B cell (primary cell): ENCODE results near the gene TMX2. TPM values are rescaled to one million over a fixed set of nuclear protein-coding genes. Genes with fewer than 3 reads are reported as not detected.

Experiments used
- ATAC-seq: fragments of 200-7000 bp; cut with Tn5 transposase; one replicate; pipeline ENCODE4 v1.10.0; 2021; ENCODE audit warnings: low read depth, mild to moderate bottlenecking, moderate number of reproducible peaks, moderate library complexity
- CTCF ChIA-PET: fragments of 350-600 bp; sonication (Branson Sonifier 250); formaldehyde crosslinking; loops from one replicate; lab custom pipeline; 2021; ENCODE audit warnings: antibody characterized with exemption, inconsistent platforms; lab: Charles Lee
- POLR2A ChIA-PET: fragments of 350-600 bp; sonication (Branson Sonifier 250); formaldehyde crosslinking; loops from one replicate; lab custom pipeline; 2021; ENCODE audit warnings: antibody characterized with exemption; lab: Charles Lee
- DNase-seq: peaks from one replicate; pipeline ENCODE4 v3.0.0; 2013
- H2AFZ ChIP-seq: 2 replicates; pipeline ENCODE4 v1.6.1; 2012; ENCODE audit warnings: mild to moderate bottlenecking, low read depth, low read length; ENCODE audit not compliant: insufficient read depth, poor library complexity, severe bottlenecking
- H3K27ac ChIP-seq, 2 donors: 1 replicate in 1 of 2; 2 replicates in 1 of 2; pipeline ENCODE4 v1.5.1; 2012 to 2013; ENCODE audit warnings: low read length in 2 of 2, mild to moderate bottlenecking in 2 of 2, moderate library complexity in 1 of 2
- H3K27me3 ChIP-seq, 4 experiments: fragments of 200-600 bp in 1 of 4; sonication (generic) in 1 of 4; replicated peaks in 1 of 4; 1 replicate in 2 of 4; 2 replicates in 2 of 4; pipeline versions ENCODE4 v1.6.1 to v1.7.0; 2013 to 2016; ENCODE audit warnings: low read length in 3 of 4, mild to moderate bottlenecking in 2 of 4, mixed read lengths in 1 of 4, moderate library complexity in 1 of 4; ENCODE audit not compliant: insufficient read depth in 4 of 4, control insufficient read depth in 3 of 4; ENCODE audit errors: control extremely low read depth in 1 of 4
- H3K36me3 ChIP-seq, 2 experiments: replicated peaks in 1 of 2; 1 replicate in 1 of 2; 2 replicates in 1 of 2; pipeline versions ENCODE4 v1.6.1 to v1.7.1; 2013; ENCODE audit warnings: low read length in 1 of 2; ENCODE audit not compliant: insufficient read depth in 2 of 2, control insufficient read depth in 1 of 2; ENCODE audit errors: control extremely low read depth in 1 of 2, extremely low read depth in 1 of 2
- H3K4me1 ChIP-seq, 2 donors: fragments of 200-600 bp in 1 of 2; sonication (generic) in 1 of 2; 1 replicate in 1 of 2; 2 replicates in 1 of 2; pipeline versions ENCODE4 v1.5.1 to v1.6.1; 2013 to 2017; ENCODE audit warnings: low read length in 2 of 2; ENCODE audit not compliant: control insufficient read depth in 2 of 2, insufficient read depth in 2 of 2
- H3K4me2 ChIP-seq: replicated peaks from 2 replicates; pipeline ENCODE3; 2012; ENCODE audit warnings: mild to moderate bottlenecking, low read depth, low read length; ENCODE audit not compliant: poor library complexity, severe bottlenecking
- H3K4me3 ChIP-seq, 5 experiments: fragments of 200-600 bp in 1 of 5; sonication (generic) in 1 of 5; 1 replicate in 3 of 5; 2 replicates in 2 of 5; pipeline versions ENCODE4 v1.5.1 to v1.7.0; 2011 to 2016; ENCODE audit warnings: low read length in 4 of 5, mild to moderate bottlenecking in 4 of 5, low read depth in 2 of 5, control low read depth in 1 of 5, moderate library complexity in 1 of 5; ENCODE audit not compliant: insufficient read depth in 1 of 5; ENCODE audit errors: control extremely low read depth in 1 of 5, extremely low read depth in 1 of 5
- H3K79me2 ChIP-seq: fragments of 200-600 bp; sonication (generic); one replicate; pipeline ENCODE4 v1.6.0; 2016; ENCODE audit warnings: low read length; ENCODE audit not compliant: control insufficient read depth, insufficient read depth
- H3K9ac ChIP-seq: fragments of 200-600 bp; sonication (generic); 2 replicates; pipeline ENCODE4 v1.6.1; 2017; ENCODE audit warnings: mild to moderate bottlenecking, low read length, moderate library complexity
- H3K9me3 ChIP-seq, 3 donors: one replicate each; pipeline versions ENCODE4 v1.6.1 to v1.7.1; 2013; ENCODE audit warnings: low read length in 2 of 3; ENCODE audit not compliant: control insufficient read depth in 2 of 3, insufficient read depth in 1 of 3; ENCODE audit errors: control extremely low read depth in 1 of 3
- H4K20me1 ChIP-seq: 2 replicates; pipeline ENCODE4 v1.6.0; 2012; ENCODE audit warnings: mild to moderate bottlenecking, low read length; ENCODE audit not compliant: insufficient read depth, control insufficient read depth, poor library complexity, severe bottlenecking
- H3K27ac Mint-ChIP-seq: one replicate; pipeline ENCODE4 v1.8.0; 2021; ENCODE audit warnings: mixed read lengths
- H3K27me3 Mint-ChIP-seq: one replicate; pipeline ENCODE4 v1.8.0; 2021; ENCODE audit warnings: mixed read lengths
- H3K4me1 Mint-ChIP-seq: one replicate; pipeline ENCODE4 v1.8.0; 2021; ENCODE audit warnings: mixed read lengths
- H3K4me3 Mint-ChIP-seq: one replicate; pipeline ENCODE4 v1.8.0; 2021; ENCODE audit warnings: mixed read lengths
- H3K9me3 Mint-ChIP-seq: one replicate; pipeline ENCODE4 v1.8.0; 2022; ENCODE audit warnings: mixed read lengths; ENCODE audit not compliant: insufficient read depth
- CTCF ChIP-seq: fragments of 200-600 bp; IDR thresholded peaks from one replicate; pipeline ENCODE4 v1.8.0; 2022; ENCODE audit warnings: antibody characterized with exemption, mild to moderate bottlenecking
- EZH2 ChIP-seq: IDR thresholded peaks from 2 replicates; pipeline ENCODE4 v1.6.1; 2012; ENCODE audit warnings: borderline replicate concordance, low read depth, mild to moderate bottlenecking, moderate library complexity, low read length; ENCODE audit not compliant: insufficient read depth, poor library complexity, severe bottlenecking
- WGBS: methylation state at CpG from one replicate; pipeline ENCODE4 v1.1.5; 2013; ENCODE audit warnings: missing lambda C conversion rate; ENCODE audit not compliant: insufficient coverage; 5-methylcytosine and 5-hydroxymethylcytosine counted together
- intact Hi-C: fragments of 100-400 bp; cut with micrococcal nuclease; formaldehyde crosslinking; loops from one replicate; pipeline ENCODE4 v1.10.0; 2022
- polyA plus RNA-seq: library from polyadenylated mRNA; depleted of rRNA; stranded (reverse); fragments of >200 nt; gene quantifications from 2 replicates; pipeline ENCODE4 v1.2.3, GENCODE V29; 2012
- total RNA-seq, 2 donors: library from RNA; stranded (reverse); fragments of 120-200 nt in 1 of 2; gene quantifications; 1 replicate in 1 of 2; 2 replicates in 1 of 2; pipeline versions ENCODE4 v1.2.3 to v1.2.4, GENCODE V29; 2013 to 2022

TMX2 gene
- total and polyA plus RNA-seq, 2 donors (not counting 1 experiment from before 2014, with no cell fraction given), result 40.3 to 60.2 TPM

DNA sequence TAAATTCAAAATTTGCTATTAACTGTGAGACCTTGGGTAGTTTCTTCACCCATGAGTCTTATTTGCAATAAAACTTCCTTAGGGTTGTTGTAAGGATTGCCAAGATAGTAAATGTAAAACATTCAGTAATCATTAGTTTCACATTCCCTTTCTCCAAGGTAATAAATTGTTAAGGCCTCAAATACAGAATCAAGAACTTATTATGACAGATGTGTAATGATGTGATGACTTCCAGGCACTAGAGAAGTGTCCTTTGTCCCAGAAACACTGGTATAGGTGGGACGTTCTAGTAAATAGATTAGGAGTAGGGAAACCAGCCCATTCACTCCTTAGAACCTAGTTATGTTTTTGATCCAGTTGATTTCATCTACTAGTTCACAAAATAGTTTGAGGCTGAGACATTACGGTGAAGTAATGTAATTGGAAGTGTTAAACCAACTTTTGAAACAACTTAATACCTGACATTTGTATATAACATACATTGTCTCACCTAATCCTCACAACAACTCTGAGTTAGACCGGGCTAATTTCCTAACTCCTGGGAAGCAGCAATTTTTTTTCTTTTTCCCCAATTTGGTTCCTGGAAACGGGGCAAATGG lies 74.7 kb downstream of the TMX2 start:
- Mint-ChIP-seq H3K4me3 (peak overlapping the region; percentile 74), H3K27me3 (no peaks in the 10 kb centered on the region), H3K9me3 (no peaks in the 10 kb centered on the region), H3K27ac (peak overlapping the region; percentile 63), H3K4me1 (peaks cover 62% of the 10 kb centered on the region)
- Histone ChIP-seq H3K4me3 (no peak overlapping the region), H3K4me2 (peak overlapping the region; percentile 10), H2AFZ (no peak overlapping the region), H3K4me1 (peaks cover 66 to 69% of the 10 kb centered on the region in 2 donors), H3K79me2 (peaks cover 79% of the 10 kb centered on the region), H4K20me1 (no peaks in the 10 kb centered on the region), H3K36me3 (peaks cover 0 to 2% of the 10 kb centered on the region in 2 experiments), H3K9me3 (no peaks in the 10 kb centered on the region), H3K27me3 (no peaks in the 10 kb centered on the region), H3K9ac (no peak overlapping the region), H3K27ac (no peak overlapping the region)
- ATAC-seq, result no peak
- ChIA-PET POLR2A (no interaction called here), CTCF (interaction anchor here (0.9 kb wide), 1 partner anchor 13 kb away, joined by 4 read pairs; no protein-coding TSS in a partner anchor)
- intact Hi-C loops, result no loop called here
- 100% methylated on average over 1 of the region's 4 CpGs for WGBS
- no peak for DNase-seq
- no peak for TF ChIP-seq CTCF

DNA sequence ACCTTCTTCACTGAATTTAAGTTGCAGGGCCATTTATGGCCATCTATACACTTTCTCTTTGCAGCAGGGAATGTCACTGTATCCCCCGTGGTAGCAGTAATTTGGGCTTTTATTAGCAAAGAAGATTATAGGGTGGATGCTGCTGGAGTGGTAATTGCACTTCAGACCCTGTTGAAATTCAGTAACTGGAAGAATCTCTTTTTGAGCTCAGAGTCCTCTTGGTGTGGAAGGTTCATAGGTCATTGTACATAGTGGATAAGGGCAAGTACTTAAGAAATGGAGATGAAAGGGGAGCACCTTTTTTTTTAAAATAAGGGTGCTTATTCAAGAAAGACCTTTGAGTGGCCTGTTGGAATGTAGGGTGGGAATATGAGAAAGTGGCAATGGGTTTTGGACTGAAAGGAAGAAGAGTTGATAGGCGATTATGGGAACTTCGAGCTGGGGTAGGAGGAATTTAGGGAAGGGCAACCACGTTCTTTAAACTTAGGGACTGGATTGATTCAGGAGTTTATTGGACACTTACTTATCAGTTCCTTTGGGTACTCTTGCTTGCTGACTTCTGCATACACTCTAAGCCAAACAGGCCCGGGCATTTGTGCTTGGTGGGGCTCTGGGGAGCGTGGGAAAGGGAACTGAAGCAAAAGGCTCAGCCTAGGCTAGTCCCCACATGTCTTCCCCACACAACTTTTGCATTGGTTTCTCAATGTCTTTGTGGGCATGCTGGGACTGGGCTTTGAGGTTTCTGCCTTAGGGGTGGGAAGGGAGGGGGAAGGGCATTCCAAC lies 75.7 kb downstream of the TMX2 start:
- H3K27me3 ChIP-seq, result no peaks in the 10 kb centered on the region
- intact Hi-C loops, result no loop called here
- Mint-ChIP-seq H3K4me3 (peak overlapping the region; percentile 15), H3K9me3 (no peaks in the 10 kb centered on the region), H3K27me3 (no peaks in the 10 kb centered on the region), H3K27ac (peak overlapping the region; percentile 50), H3K4me1 (peaks cover 61% of the 10 kb centered on the region)
- no peak overlapping the region for H3K4me3 ChIP-seq
- peak overlapping the region; percentile 34 for H3K4me2 ChIP-seq
- no peak overlapping the region for H2AFZ ChIP-seq
- TF ChIP-seq EZH2, result no peak
- TF ChIP-seq CTCF, result no peak
- 100% methylated on average over 3 of the region's 6 CpGs for WGBS
- H3K9me3 ChIP-seq, result no peaks in the 10 kb centered on the region
- no peak overlapping the region for H3K27ac ChIP-seq
- POLR2A ChIA-PET, result no interaction called here
- peaks cover 74 to 79% of the 10 kb centered on the region in 2 donors for H3K4me1 ChIP-seq
- CTCF ChIA-PET, result interaction anchor here (1.0 to 1.6 kb wide), 3 partner anchors 12 to 46 kb away, joined by 3 to 7 read pairs (median 4); partner anchors contain the start of gene BTBD18
- no peaks in the 10 kb centered on the region for H4K20me1 ChIP-seq
- ATAC-seq, result no peak
- DNase-seq, result peak; percentile 32
- H3K9ac ChIP-seq, result no peak overlapping the region
- H3K36me3 ChIP-seq, result peaks cover 0 to 2% of the 10 kb centered on the region in 2 experiments
- H3K79me2 ChIP-seq, result peaks cover 69% of the 10 kb centered on the region
